Fibroblast of skin of left biceps (primary cell): ENCODE data around the gene ACOX3.

ENCODE experiments used
- DNase-seq, 2 experiments: peaks; one replicate each; pipeline ENCODE4 v3.0.0-alpha.2; 2013; ENCODE audit warnings: low read depth in 2 of 2

The ACOX3 gene

GRCh38 chr4:8336412-8337075 is 104.0 kb downstream of the ACOX3 start:
- no peak for DNase-seq

- no peak for DNase-seq
These were observed 104.7 kb downstream of the ACOX3 start for GRCh38 chr4:8335848-8336247.

DNA sequence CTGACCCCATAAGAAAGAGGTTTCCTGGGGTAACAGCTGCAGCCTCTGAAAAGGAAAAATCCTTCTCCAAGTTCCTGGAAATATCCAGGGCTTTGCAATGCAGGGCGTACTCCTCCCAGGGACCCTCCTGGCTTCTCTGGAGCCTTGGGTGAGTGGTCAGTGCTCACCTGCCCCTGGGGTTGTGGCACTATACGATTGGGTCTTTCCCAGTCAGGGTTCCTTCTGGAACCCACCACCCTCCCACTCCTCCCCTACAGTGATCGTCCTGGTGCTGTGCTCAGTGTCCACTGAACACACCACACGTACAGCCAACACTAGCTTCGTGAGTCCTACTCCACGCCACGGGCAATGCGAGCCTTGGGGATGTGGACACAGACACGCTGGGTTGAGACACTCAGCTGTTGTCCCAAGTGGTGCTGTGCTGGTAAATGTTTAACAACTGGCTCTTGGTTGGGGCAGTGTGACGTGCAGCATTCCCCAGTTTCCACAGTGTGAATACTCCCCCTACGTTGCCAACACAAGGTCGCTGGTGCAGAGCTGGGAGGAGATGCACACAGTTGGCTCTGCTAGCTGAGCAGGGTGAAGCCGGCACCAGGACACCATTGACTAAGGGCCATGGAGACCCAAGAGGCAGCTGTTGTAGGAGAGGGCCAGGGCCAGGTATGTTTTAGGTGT is 105.6 kb downstream of the ACOX3 start:
- no peak for DNase-seq

GRCh38 chr4:8333726-8334460 is 106.6 kb downstream of the ACOX3 start:
- no peak for DNase-seq

- no peak for DNase-seq
These were observed 107.6 kb downstream of the ACOX3 start for GRCh38 chr4:8332891-8333331.

DNA sequence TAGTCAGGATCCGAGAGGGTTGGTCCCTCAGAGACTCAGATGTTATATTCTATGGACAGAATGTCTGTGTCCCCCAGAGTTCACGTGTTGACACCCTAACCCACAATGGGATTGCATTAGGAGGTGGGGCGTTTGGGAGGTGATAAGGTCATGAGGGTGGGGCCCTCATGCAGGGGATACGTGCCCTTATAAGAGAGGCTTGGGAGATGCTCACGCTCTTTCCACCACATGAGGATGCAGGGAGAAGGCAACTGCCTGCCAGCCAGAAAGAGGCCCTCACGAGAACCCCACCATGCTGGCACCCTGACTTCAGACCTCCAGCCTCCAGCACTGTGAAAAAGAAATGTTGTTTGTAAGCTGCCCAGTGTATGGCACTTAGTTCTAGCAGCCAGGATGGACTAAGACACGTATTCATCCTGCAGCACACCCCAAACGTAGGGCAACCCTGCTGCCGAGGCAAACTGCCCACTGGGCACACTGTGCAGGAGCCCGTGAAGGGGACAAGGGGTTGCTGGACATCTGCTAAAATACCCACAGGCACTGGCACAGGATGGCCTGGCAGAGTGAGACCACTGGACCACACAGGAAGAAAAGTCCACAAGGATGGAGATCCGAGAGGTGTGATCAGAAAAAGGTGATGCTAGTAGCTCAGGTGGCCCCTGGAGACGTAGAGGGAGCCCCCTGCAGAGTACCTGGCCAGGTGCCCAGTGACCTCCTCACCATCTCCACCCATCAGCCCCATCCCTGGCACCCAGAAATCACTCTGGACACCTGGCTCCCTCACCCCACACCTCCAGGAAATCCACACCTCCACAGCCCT is 108.3 kb downstream of the ACOX3 start:
- DNase-seq = no peak

DNA sequence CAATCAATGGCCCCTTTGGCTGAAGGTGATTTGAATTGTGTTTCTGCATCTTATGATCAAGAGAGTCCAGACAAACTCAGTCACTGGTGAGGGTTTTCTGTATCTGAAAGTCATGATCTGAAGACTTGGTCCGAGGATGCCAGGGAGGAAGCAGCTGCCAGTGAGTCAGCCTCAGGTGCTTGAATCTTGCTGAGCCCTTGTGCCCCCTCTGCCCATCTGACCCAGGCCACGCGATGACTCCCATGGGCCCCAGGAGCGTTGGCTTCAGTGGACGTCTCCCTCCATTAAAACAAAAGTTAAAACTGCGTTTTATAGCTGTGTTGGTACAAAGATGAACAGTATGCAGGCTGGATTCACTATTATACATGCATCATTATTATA is 109.0 kb downstream of the ACOX3 start:
- no peak for DNase-seq

DNA sequence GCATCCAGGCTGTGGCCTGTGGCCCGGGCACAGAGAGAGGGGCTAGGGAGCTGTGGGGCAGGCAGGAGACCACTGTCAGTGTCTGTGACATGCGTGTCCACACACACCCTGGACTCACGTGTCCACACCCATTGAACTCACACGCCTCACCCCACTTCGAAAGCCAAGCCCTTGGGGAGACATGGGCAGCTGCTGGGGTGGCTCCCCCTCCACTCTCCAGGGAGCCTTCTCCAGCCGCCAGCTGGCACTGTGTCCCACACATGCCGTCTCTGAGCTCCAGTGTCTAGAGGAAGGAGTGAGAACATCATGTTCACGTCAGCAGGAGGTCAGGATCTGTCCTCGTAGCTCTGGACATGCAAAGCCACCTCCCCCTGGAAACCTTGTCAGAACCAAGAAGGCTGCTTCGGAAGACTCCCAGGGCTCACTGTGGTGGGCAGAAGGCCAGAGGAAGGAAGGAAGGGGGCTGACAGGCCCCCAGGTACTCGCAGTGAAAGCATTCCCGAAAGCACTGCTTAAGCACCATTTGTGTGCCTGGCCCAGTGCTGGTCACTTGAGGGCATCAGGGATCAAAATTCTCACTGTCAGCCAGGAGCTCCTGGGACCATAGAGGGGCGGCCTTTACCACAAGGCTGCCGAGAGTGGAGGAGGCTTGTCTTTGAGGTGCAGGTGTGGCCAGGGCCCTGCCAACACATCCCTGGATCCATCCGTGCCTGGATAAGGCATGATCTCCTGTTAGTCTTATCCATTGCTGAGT is 109.5 kb downstream of the ACOX3 start:
- no peak for DNase-seq

DNA sequence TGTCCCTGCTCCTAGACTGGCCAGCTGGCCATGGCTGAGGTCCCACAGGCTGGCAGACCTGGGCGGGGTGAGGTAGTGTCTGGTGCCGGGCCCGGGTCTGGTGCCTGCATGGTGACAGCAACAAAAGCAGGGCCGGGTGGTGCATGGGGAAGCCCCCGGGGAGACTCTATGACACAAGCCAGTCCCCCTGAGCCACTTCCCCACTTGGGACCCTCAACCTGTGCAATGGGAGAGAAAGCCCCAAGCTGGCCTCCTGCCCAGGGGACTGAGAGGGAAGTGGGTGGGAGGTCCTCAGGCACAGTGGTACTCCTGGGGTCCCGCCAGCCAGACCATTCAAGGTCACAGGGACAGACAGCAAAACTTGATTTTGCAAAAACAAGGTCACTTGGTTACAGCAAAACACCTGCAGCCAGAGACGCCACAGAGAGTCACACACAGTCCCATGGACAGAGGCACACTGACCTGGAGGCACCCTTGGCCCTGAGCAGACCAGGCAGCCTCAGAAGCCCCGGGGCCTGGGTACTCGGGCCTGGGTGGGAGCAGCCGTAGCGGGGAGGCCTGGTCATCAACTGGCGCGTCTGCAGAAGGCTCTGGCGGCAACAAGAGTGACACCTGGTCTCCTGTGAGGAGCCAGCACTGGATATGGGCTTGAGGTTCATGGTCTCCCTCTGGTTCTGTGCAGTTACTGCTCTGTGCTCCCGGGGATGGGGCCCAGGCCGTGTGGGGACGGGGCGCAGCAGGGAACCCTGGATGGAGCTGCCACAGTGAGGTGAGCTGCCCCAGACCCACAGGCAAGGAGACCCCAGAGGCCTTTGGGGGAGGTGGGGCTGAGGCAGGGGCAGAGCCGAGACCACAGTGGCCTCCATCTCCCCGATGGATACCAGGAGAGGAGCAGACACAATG is 110.4 kb downstream of the ACOX3 start:
- no peak for DNase-seq

GRCh38 chr4:8329560-8329858 is 111.0 kb downstream of the ACOX3 start:
- no peak for DNase-seq

GRCh38 chr4:8328866-8329559 is 111.5 kb downstream of the ACOX3 start:
- DNase-seq = no peak

DNA sequence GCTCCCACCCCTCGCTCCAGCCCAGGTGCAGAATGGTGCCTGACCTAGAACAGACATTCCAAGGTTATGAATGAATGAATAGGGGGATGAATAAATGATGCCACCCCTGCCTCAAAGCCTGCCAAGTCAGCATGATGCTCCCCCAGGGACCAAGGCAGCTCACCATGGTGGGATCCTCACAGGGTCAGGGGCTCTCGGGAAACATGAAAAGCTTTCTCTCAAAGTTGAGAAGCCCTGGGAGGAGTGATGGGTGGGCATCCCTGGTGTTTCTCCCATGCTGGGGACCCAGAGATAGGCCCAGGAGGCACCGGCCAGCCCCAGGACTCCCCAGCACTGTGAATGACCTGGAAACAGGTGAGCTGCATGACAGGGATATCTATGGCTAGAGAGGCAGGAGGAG is 112.1 kb downstream of the ACOX3 start:
- no peak for DNase-seq

DNA sequence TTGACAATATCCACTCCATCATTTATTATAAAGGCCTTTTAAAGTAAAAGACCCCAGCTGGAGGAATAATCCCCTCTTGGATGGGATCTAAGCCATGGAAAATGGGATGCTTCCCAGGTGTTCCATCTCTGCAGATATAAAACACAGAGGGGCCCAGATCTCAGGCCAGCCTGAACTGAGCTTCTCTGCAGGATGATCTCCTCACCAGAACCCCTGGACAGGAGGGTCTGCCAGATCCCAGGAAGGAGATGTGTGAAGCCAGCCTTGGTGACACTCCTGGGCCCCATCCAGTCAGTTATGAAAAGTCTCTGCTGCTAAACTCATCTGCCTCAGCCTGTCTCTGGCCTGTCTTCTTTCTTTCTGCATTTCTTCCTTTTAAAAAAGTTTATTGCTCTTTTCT is 114.3 kb downstream of the ACOX3 start:
- DNase-seq = no peak

- DNase-seq = no peak
These were observed 115.1 kb downstream of the ACOX3 start for GRCh38 chr4:8325291-8325973.

- no peak for DNase-seq
These were observed 115.8 kb downstream of the ACOX3 start for GRCh38 chr4:8324640-8325239.

DNA sequence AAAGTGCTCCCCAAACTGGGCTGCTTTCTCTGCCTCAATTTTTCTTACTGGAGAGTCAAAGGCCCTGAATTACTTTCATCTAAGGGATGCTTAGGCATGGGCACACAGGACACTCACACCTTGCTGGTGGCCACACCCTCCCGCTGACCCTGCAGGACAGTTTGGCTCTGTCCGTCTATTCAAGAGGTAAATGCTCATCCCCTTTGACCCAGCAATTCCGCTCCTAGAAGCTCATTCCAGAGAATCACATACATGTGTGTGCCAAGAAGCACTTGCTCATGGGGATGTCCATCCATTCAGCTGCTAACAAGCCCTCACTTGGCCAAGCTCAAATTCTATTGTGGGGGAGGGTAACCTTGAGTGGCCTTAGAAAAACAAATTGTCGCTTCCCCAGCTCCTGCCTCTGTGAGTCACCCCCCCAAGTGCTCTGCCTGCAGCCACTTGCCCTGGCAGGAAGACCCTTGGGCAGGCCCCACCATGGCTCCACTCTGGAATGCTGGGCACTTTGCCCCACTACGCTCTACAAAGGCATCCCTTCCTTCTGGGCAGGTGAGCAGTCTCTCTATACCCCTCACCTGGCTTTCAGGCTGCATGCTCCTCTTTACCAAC is 116.5 kb downstream of the ACOX3 start:
- DNase-seq = no peak

DNA sequence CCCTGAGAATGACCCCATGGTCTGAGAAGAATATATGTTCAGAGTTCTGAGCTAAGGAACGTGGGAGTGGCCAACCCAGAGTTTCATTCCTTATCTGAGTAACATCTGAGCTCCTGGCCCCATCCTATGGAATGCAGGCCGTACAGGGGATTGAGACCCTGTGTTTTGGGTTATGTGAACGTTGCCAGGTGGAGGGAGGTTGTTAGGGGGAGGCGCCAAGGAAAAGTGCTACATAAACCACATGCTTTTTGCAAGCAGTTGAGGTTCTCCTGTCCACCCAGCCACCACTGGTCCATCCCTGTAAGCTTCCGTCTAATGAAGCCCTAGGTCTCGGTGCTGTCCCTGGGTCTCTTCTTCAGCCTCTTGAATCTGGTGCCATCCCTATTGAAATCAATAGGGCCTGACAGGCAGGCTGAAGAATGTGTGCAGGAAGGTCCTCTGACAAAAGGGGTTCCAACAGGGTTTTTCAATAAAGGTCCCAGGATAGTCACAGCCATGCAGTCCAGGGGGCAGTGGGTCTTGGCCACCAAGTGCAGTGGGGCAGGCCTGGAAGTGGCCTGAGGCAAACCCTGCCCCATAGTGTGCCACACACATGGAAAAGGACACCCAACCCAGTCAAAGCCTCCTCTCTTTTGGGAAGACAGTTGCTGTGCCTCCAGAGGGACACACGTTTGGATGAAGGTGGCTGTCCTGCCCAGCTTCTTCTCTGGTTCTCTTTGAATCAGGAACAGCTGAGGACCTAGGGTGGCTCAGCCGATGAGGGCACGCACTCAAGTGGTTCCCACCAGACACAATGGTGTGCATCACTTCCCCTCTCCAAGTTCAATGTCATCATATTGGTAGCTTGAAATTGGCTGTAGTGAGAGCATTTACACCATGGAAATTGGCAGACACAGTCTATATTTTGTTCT is 117.5 kb downstream of the ACOX3 start:
- no peak for DNase-seq
